ENCODE data around the gene CNTNAP2.
"Not testable (repeated sequence)": the region's sequence is repeated elsewhere in the genome, so short reads cannot be mapped to it uniquely, and the experiment has no call there.

CNTNAP2 gene

GRCh38 chr7:148331456-148331855 is 2214.9 kb downstream of the CNTNAP2 start:
- H3K27me3 ChIP-seq (ENCODE audit: control insufficient read depth, insufficient read depth, low read length); H3K4me1 ChIP-seq (ENCODE audit: control insufficient read depth, insufficient read depth, low read length); H3K4me3 ChIP-seq (ENCODE audit: low read length); H3K36me3 ChIP-seq (ENCODE audit: control insufficient read depth, insufficient read depth, low read length); H3K9ac ChIP-seq (ENCODE audit: low read length); H3K27ac ChIP-seq (ENCODE audit: low read depth, low read length): not testable (repeated sequence)

DNA sequence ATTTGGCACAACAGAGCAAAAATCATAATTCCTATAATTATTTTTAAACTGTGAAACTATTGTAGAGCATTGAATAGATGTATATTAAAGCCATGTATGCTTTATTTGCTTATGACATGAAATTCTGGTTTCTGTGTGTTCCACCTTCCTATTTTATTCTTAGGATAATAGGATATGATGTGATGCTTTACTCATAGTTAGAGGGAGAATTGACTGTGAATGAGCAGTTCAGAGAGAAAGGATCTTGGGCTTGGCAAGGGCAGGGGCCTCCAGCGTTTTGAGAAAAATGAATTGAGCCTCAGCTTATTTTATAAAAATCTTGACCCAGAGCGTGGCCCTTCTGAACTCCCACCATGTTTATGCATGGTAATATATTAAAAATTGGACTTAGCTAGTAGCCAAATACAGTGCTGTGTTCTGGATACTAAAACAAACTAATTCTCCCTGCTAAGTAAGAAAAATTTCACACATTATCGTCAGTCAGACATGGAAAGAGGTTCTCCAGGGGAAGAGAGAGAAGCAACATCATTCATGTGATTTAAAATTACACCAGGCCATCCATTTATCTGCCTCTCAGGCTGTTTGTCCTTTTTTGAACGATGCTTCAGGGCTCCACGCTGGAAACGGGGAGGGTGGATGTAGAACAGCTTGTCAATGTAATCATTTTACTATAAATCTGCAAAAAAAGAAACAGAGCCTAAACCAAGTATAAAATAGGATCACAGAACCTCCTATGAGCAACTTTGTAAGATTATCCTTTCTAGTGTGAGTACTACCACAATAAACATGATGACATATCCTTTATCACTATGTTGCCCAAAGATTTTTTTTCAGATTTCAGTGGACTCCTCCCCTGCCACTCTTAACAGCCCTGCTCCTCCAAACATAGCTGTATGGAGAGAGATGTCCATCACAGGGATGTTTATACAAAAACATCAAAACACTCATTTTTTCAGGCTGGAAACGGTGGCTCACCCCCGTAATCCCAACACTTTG is 2215.9 kb downstream of the CNTNAP2 start:
- H3K27me3 ChIP-seq (ENCODE audit: control insufficient read depth, insufficient read depth, low read length): peaks cover 7% of the 10 kb centered on the region
- no peak overlapping the region for H3K4me3 ChIP-seq (ENCODE audit: low read length)
- no peak overlapping the region for H3K27ac ChIP-seq (ENCODE audit: low read depth, low read length)
- H3K9ac ChIP-seq (ENCODE audit: low read length): no peak overlapping the region
- no peaks in the 10 kb centered on the region for H3K36me3 ChIP-seq (ENCODE audit: control insufficient read depth, insufficient read depth, low read length)
- no peaks in the 10 kb centered on the region for H3K4me1 ChIP-seq (ENCODE audit: control insufficient read depth, insufficient read depth, low read length)

DNA sequence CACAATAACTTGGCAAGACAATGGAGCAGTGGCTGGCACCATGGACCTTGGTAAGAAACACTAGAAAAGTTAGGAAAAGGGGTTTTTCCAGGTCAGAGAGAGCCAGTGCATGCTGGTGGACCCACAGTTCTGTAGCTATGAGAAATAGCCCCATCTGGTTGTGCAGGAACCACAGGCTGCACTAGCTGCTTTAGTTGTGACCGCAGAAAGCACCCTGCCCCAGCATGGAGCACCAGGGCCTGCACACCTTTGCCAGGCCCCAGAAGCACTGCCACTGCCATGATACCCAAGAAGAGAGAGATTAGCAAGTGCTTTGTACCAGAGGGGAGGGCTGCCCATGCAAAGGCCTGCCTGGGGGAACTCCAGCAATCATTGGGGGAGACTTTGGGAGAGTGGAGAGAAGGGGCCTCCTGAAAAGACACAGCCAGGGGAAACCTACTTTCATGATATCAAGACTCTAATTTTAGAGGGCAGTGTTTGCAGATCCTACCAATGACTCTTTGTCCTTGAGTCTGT is 2217.9 kb downstream of the CNTNAP2 start:
- no peak overlapping the region for H3K9ac ChIP-seq (ENCODE audit: low read length)
- peaks cover 13% of the 10 kb centered on the region for H3K27me3 ChIP-seq (ENCODE audit: control insufficient read depth, insufficient read depth, low read length)
- no peaks in the 10 kb centered on the region for H3K4me1 ChIP-seq (ENCODE audit: control insufficient read depth, insufficient read depth, low read length)
- H3K27ac ChIP-seq (ENCODE audit: low read depth, low read length): no peak overlapping the region
- H3K4me3 ChIP-seq (ENCODE audit: low read length): no peak overlapping the region
- H3K36me3 ChIP-seq (ENCODE audit: control insufficient read depth, insufficient read depth, low read length): no peaks in the 10 kb centered on the region

DNA sequence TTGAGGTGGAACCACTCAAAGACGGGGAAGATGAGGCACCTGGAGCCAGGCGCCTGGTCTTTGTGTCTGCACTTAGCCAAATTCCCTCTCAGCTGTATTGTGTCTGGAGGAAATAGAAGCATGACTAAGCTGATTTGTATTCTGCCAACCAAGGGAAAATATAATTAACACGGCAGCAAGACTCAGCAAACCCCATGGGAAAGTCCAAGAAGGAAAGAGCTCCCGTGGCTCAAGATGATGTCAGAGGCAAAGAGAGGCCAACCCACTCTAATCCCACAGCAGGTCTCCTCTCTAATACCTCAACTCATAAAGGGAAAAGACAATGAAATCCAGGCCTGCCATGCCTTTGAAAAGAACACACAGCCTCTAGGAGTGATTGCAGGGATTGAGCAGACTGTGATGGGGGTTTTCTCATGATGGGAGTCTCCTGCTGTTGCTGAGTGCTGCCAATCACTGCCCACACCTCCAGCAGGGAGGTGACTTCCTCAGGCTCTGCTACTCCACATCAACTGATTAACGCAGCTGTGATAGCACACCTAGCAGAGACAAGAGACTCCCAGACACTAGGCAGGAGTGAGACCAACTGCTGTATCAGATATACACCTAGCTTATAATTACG is 2218.5 kb downstream of the CNTNAP2 start:
- no peaks in the 10 kb centered on the region for H3K4me1 ChIP-seq (ENCODE audit: control insufficient read depth, insufficient read depth, low read length)
- H3K27ac ChIP-seq (ENCODE audit: low read depth, low read length): no peak overlapping the region
- H3K9ac ChIP-seq (ENCODE audit: low read length): no peak overlapping the region
- H3K27me3 ChIP-seq (ENCODE audit: control insufficient read depth, insufficient read depth, low read length): peaks cover 13% of the 10 kb centered on the region
- H3K36me3 ChIP-seq (ENCODE audit: control insufficient read depth, insufficient read depth, low read length): no peaks in the 10 kb centered on the region
- H3K4me3 ChIP-seq (ENCODE audit: low read length): no peak overlapping the region

DNA sequence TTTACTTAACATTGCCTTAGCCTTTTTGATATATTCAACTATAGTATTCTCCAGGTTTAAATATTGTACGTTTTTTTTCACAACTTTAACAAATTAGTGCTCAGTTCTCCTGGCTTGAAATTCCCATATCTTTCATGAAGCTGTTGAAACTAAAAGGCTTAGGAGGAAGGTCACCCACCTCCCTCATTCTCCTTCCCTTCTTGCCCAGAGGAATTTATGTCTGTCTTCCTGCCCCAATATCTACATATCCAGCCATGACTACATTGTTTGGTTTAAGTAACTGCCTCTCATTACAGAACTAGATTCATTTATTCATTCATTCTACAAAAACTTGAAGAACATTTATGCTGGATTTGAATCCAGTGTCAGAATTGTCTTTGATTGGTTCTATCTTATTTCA is 2219.2 kb downstream of the CNTNAP2 start:
- Histone ChIP-seq H3K36me3 (ENCODE audit: control insufficient read depth, insufficient read depth, low read length) (no peaks in the 10 kb centered on the region), H3K9ac (ENCODE audit: low read length) (no peak overlapping the region), H3K27me3 (ENCODE audit: control insufficient read depth, insufficient read depth, low read length) (peaks cover 13% of the 10 kb centered on the region), H3K4me3 (ENCODE audit: low read length) (no peak overlapping the region), H3K27ac (ENCODE audit: low read depth, low read length) (no peak overlapping the region), H3K4me1 (ENCODE audit: control insufficient read depth, insufficient read depth, low read length) (no peaks in the 10 kb centered on the region)

- Histone ChIP-seq H3K4me1 (ENCODE audit: control insufficient read depth, insufficient read depth, low read length) (no peaks in the 10 kb centered on the region), H3K27ac (ENCODE audit: low read depth, low read length) (no peak overlapping the region), H3K36me3 (ENCODE audit: control insufficient read depth, insufficient read depth, low read length) (no peaks in the 10 kb centered on the region), H3K9ac (ENCODE audit: low read length) (no peak overlapping the region), H3K27me3 (ENCODE audit: control insufficient read depth, insufficient read depth, low read length) (peaks cover 13% of the 10 kb centered on the region), H3K4me3 (ENCODE audit: low read length) (no peak overlapping the region)
These were observed 2219.8 kb downstream of the CNTNAP2 start for GRCh38 chr7:148336411-148336810.

- no peak overlapping the region for H3K9ac ChIP-seq (ENCODE audit: low read length)
- H3K4me1 ChIP-seq (ENCODE audit: control insufficient read depth, insufficient read depth, low read length): no peaks in the 10 kb centered on the region
- H3K27ac ChIP-seq (ENCODE audit: low read depth, low read length): no peak overlapping the region
- H3K4me3 ChIP-seq (ENCODE audit: low read length): no peak overlapping the region
- H3K27me3 ChIP-seq (ENCODE audit: control insufficient read depth, insufficient read depth, low read length): peaks cover 13% of the 10 kb centered on the region
- H3K36me3 ChIP-seq (ENCODE audit: control insufficient read depth, insufficient read depth, low read length): no peaks in the 10 kb centered on the region
These were observed 2220.8 kb downstream of the CNTNAP2 start for GRCh38 chr7:148337246-148337965.

DNA sequence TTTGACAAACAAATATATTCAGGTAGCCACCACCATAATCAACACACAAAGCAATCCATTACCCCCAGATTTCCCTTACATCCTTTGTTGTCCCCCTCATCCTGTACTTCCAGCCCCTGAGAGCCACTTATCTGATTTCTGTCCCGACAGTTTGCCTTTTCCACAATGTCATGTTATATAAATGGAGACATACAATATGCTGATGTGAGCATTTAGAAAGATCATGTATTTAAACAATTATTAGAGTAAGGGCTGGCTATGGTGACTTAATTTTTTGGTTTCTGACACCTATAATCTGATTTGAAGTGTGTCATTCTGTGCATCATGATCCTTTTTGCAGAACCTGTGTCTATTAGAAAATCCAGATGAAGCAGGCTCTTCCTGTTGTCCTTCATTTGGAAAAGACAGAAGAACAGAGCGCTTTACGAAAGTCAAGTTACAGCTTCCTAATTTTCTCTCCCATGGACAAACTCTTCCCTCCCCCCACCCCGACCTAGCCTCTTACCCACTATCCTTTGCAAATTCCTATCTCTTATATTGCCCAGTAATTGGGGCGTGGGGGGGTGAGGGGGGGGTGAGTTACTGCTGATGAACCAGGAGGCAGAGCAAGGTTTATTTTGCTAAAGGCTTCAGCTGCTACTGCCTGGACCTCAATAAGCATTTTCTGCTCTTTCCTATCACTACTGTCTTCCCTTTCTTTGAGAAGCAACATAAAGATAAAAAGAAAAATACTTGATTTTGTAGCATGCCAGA is 2221.6 kb downstream of the CNTNAP2 start:
- Histone ChIP-seq H3K27me3 (ENCODE audit: control insufficient read depth, insufficient read depth, low read length) (peaks cover 13% of the 10 kb centered on the region), H3K9ac (ENCODE audit: low read length) (no peak overlapping the region), H3K4me3 (ENCODE audit: low read length) (no peak overlapping the region), H3K4me1 (ENCODE audit: control insufficient read depth, insufficient read depth, low read length) (no peaks in the 10 kb centered on the region), H3K36me3 (ENCODE audit: control insufficient read depth, insufficient read depth, low read length) (no peaks in the 10 kb centered on the region), H3K27ac (ENCODE audit: low read depth, low read length) (no peak overlapping the region)

DNA sequence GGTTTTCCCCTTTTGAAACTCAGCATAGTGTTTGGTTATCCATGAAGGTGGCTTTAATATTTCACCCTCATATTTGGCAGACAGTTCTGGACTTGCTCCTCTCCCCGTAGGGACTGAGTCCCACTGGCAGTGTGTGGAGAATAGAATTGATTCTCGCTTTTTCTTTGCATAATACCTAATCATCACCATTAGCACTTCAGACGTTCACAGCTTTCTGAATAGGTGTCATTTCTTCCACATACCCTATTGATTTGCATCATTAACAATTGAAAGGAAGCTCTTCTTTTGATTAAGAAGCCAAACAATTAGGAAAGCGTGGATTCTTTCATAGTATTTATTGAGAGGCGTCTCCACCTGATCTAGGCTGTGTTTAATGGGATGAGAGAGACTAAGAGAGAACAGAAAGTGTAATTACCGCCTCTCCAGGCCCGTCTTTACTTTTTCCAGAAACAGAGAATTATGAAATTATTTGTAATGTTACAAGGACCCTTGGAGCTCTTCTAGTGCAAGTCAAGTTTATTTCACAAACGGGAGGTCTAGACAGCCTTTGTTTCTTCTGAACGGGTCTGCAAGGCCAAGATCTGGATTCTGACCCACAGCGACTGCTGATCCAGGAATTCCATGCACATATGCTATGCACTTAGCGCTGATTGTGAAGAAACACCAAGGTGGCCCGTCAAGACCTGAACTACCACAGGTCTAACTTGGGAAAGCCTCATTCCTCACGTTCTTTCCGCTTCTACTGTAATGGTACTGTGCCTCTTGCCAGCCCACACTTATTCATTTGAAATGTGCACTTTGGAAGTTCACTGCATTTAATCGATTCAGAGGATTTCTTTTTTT is 2224.1 kb downstream of the CNTNAP2 start:
- H3K27me3 ChIP-seq (ENCODE audit: control insufficient read depth, insufficient read depth, low read length): peaks cover 11% of the 10 kb centered on the region
- H3K4me3 ChIP-seq (ENCODE audit: low read length): no peak overlapping the region
- H3K27ac ChIP-seq (ENCODE audit: low read depth, low read length): no peak overlapping the region
- no peaks in the 10 kb centered on the region for H3K4me1 ChIP-seq (ENCODE audit: control insufficient read depth, insufficient read depth, low read length)
- H3K36me3 ChIP-seq (ENCODE audit: control insufficient read depth, insufficient read depth, low read length): no peaks in the 10 kb centered on the region
- no peak overlapping the region for H3K9ac ChIP-seq (ENCODE audit: low read length)

- no peaks in the 10 kb centered on the region for H3K36me3 ChIP-seq (ENCODE audit: control insufficient read depth, insufficient read depth, low read length)
- no peak overlapping the region for H3K9ac ChIP-seq (ENCODE audit: low read length)
- H3K27me3 ChIP-seq (ENCODE audit: control insufficient read depth, insufficient read depth, low read length): no peaks in the 10 kb centered on the region
- no peak overlapping the region for H3K4me3 ChIP-seq (ENCODE audit: low read length)
- no peaks in the 10 kb centered on the region for H3K4me1 ChIP-seq (ENCODE audit: control insufficient read depth, insufficient read depth, low read length)
- H3K27ac ChIP-seq (ENCODE audit: low read depth, low read length): no peak overlapping the region
These were observed 2227.8 kb downstream of the CNTNAP2 start for GRCh38 chr7:148344406-148344805.

GRCh38 chr7:148347981-148348380 is 2231.4 kb downstream of the CNTNAP2 start:
- H3K36me3 ChIP-seq (ENCODE audit: control insufficient read depth, insufficient read depth, low read length): no peaks in the 10 kb centered on the region
- H3K4me1 ChIP-seq (ENCODE audit: control insufficient read depth, insufficient read depth, low read length): no peaks in the 10 kb centered on the region
- no peak overlapping the region for H3K9ac ChIP-seq (ENCODE audit: low read length)
- no peaks in the 10 kb centered on the region for H3K27me3 ChIP-seq (ENCODE audit: control insufficient read depth, insufficient read depth, low read length)
- no peak overlapping the region for H3K4me3 ChIP-seq (ENCODE audit: low read length)
- no peak overlapping the region for H3K27ac ChIP-seq (ENCODE audit: low read depth, low read length)
